IPS DF 4.7 (cell line): ENCODE measurements around the gene EEFSEC.

Experiments used
- DNase-seq: peaks from one replicate; pipeline ENCODE4 v3.0.0-alpha.2; 2013; ENCODE audit warnings: low spot score; ENCODE audit errors: extremely low read depth

EEFSEC gene

DNA sequence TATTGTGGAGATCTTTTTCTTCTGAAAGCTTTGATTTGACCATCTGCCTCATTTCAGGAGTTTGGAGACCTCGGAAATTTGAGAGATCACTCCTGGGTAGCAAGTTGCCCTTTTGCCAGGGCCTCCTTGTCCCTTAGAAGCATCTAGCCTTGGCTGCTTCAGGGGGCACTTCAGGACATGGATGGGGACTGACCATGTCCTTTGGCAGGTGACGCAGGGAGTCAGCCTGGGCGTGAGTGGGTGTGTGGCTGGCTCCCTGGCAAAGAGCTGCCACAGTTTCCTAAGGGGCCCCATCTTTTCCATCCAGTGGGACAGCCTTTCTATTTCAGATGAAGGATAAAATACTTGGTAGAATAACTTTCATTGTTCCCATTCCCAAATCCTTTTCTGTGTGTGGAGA is 27.6 kb downstream of the EEFSEC start:
- no peak for DNase-seq

DNA sequence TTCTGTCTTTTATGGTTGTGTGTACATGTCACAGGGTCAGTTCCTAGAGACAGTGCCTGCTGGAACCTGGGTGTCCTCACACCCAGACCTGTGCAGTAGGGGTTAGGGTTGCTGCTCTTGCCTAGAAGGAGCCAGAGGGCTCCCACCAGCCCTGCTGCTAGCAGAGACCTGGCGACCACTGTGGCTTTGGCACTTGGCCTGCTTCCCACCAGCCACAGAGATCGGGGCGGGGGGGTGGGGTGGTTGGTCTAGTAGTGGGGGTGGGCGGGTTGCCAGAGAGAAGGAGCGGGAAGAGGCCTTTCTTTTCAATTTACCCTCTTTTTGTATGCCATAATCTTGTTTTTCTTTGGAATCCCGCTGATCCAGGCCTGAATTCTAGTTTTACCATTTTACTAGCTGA is 29.4 kb downstream of the EEFSEC start:
- no peak for DNase-seq

GRCh38 chr3:128185630-128186447 is 32.6 kb downstream of the EEFSEC start:
- no peak for DNase-seq

GRCh38 chr3:128187495-128187894 is 34.2 kb downstream of the EEFSEC start:
- DNase-seq = no peak

- no peak for DNase-seq
These were observed 35.0 kb downstream of the EEFSEC start for GRCh38 chr3:128188326-128188725.

DNA sequence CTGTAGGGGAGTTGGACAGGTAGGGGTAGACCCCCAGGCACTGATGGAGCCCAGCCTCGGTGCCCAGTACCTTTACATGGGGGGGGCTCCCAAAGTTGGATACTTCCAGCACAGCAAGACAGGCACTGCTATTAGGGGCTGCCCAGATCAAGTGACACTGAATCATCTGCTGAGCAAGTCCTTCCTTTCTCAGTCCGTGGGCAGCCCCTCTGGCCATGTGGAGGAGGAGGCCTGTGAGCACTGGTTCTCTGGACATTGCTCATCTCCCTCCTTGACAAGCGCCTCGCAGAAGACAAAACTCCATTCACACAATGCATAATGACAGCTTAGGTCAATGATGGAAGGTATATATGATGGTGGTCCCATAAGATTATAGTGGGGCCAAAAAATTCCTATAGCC is 35.7 kb downstream of the EEFSEC start:
- DNase-seq = no peak

GRCh38 chr3:128190501-128190900 is 37.2 kb downstream of the EEFSEC start:
- no peak for DNase-seq

- no peak for DNase-seq
These were observed 38.9 kb downstream of the EEFSEC start for GRCh38 chr3:128192131-128192530.

- DNase-seq = no peak
These were observed 39.9 kb downstream of the EEFSEC start for GRCh38 chr3:128193168-128193567.

DNA sequence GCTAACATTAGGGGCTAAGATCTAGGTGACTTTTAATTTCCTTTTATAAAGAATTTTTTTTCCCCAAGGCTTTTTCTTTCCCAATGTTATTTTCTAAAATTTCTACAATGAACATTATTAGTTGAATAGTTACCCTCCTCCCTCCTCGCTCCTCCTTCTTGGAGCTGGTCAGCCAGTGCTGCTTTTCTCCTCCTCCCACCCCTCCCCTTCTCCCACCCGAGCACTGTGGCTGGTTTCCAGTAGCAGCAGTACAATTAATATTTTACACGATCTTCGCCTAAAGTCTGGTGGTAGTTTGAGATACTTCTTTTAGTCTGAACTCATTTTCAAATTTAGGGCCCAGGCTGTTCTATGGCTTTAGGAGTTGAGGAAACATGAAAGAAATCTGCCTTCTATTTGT is 41.6 kb downstream of the EEFSEC start:
- DNase-seq = no peak

DNA sequence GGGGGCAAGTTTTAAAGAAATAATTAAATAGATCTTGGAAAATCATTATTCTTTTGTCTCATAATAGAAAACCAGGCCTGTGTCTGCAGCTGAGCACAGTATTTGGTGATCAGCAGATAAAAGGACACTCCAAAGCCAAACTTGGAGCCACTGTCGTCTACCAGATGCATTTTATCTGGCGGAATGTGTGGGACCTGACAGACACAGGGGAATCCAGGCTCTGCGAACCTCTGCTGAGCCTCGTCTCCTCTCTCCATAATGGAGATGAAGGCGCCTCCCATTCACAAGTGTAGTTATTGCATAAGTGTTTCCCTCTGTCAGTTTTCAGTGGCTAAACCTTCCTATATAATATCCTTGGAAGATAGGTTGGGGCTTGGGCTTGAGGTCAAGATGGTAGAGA is 42.1 kb downstream of the EEFSEC start:
- no peak for DNase-seq

DNA sequence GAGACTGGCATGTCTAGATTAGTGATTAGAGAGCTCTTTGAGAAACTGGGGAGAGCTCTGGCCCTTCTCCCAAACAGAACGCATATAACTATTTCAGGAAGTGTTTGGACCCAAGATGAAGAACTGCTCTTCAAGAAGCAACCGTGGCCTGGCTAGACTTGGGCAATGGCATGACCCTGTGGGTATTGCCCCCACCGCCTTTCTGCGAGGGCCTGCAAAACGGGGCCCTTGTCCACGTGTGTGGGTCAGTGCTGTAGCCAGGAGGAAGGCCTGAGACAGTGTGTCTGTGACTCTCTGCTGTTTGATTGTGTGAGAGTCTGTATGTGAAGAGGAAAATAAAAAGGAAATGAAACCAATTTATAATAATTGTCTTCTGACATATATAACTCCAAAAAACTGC is 42.5 kb downstream of the EEFSEC start:
- no peak for DNase-seq

- no peak for DNase-seq
These were observed 43.4 kb downstream of the EEFSEC start for GRCh38 chr3:128196647-128197046.

DNA sequence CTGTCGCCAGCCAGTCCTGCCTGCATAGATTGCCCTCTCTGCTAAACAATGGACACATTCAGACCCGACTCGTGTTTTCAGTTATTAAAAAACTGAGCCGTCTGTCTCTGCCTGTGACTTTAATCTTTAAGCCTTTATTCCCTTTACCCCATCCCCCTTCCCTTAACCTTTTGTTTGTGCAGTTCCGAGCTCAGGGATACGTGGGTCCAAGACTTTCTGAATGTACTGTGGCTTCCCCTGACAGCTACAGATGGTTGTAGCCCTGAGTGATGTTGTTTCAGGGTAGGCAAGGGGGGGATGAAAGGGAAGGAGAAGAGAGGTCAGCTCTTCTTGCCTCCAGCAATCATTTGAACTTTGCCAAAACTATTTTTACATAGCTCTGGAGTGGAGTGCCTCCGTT is 44.6 kb downstream of the EEFSEC start:
- no peak for DNase-seq

DNA sequence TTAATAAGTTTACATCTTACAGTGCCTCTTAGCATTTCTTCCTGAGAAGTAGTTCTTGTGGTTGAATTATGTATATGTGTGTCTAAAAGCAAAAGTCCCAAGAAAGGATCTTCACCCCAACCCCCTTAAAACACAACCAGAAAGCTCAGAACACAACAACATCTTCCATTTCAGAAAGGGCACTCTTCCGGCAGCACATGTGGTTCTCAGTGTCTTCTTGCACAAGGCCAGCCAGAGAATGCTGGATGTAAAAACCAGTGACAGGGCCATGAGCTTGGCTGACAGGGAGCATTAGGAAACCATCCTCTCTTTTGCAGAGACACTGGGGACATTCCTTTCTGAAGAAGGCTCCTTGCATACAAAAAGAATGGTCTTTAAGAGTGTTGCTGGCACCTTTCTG is 45.0 kb downstream of the EEFSEC start:
- DNase-seq = no peak

- no peak for DNase-seq
These were observed 45.8 kb downstream of the EEFSEC start for GRCh38 chr3:128199110-128199509.

GRCh38 chr3:128201158-128201755 is 48.0 kb downstream of the EEFSEC start:
- no peak for DNase-seq

DNA sequence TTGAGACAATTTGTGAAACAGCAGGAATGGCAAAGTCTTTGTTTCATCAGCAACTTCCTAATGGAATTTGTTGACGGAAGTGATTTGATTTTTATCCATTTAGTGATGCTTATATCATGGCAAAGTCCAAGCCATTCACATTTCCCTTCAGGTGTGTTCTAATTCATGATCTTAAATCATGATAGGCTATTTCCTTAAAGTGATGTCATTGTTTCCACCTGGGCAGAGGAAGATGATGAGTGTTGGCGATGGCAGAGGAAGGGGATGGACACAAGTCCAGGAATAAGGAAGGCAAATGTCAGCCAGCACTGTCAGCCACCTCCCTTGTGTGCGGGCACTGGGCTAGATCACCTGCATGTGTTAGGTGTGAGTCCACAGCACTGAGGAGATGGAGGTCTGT is 49.9 kb downstream of the EEFSEC start:
- DNase-seq = no peak

DNA sequence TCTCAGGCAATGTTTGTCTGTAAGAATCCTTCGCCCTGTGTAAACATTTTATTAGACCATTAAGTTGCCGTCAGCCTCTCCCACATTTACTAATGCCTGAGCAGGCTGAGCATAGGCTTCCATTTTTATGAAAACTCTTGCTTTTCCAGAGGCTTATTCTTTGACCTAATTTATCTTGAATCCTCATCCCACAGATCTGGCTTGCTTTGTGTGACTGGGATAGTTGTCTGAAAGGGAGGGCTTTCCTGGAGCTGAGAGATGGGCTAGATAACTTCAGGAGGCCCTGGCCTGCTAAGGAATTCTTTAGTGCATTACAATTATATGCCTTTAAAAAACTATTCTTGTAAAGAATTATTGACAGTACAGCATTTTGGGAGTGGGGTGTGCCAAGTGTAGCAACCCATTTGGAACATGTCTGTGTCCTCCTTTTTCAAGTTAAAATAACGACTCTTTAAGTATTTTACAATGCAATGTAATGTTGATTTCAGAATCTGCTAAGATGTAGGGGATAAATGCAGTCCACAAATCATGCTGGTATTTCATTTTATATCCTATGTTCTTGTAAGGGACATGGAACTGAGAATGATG is 52.4 kb downstream of the EEFSEC start:
- no peak for DNase-seq

DNA sequence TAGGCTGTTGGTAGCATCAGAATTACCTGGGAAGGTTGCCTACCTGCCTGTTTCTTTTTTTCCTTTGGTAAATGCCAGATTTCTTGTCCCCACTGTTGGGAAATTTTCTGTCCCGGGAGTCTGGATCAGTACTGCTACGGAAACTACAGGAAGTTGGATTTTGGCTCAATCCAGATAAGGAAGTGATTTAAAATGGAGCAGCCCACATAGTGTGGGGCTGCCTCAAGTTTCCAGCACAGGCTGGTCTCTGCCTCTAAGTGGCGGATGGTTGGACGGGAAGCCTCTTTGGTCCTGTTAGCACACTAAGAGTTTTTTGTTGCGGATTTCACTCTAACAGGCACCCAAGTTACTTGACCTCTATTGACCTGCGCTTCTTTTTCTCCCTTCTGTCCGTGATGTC is 54.7 kb downstream of the EEFSEC start:
- no peak for DNase-seq

GRCh38 chr3:128210711-128211110 is 57.4 kb downstream of the EEFSEC start:
- no peak for DNase-seq

DNA sequence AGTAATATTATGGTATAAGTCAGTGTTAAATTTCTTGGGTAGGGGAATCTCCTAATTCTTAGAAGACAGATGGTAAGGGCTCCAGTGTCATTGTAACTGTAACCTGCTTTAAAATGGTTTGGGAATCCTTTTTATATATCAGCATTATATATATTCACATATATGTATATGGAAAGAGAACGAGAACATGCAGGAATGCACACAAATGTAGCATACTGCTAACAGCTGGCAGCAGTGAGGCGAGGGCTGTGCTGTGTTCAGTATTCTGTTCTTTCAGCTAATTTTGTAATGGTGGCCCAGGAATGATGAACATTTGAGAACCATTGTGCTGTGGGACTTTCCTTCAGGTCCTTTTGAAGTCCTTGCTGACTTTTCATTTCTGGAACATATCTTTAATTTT is 60.8 kb downstream of the EEFSEC start:
- DNase-seq = no peak

DNA sequence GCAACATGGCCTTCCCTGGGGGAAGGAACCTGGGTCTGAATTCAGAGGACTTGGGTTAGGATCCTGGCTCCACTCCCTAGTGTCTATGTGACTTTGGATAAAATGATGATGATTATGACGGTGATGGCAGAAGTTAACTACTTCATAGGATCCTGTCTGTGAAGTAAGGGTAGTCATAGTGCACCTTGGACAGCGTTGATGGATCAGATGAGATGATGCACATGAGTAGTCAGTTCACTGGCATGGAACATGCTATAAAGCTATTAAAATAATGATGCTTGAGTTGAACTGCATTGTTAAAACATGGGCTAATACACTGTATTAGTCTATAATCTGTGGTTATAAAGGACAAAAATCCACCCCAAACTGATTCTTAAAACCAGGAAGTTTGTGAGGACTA is 62.0 kb downstream of the EEFSEC start:
- no peak for DNase-seq
